Muscle of back (tissue), 11 donors: ENCODE results near the gene ZDHHC11B. TPM values are rescaled to one million over a fixed set of nuclear protein-coding genes. Genes with fewer than 3 reads are reported as not detected.
"Not testable (repeated sequence)": the region's sequence is repeated elsewhere in the genome, so short reads cannot be mapped to it uniquely, and the experiment has no call there.

Experiments
- DNase-seq, 3 donors: peaks; one replicate each; pipeline versions ENCODE4 v3.0.0 to v3.0.0-alpha.2; 2013
- polyA plus RNA-seq, 10 donors: library from polyadenylated mRNA; unstranded; fragments of 120-200 nt; gene quantifications; one replicate each; pipeline ENCODE4 v1.2.1, GENCODE V29; 2013; ENCODE audit not compliant: insufficient read length in 10 of 10

Gene ZDHHC11B
- polyA plus RNA-seq, 10 donors = 4.6 to 37.2 (median 10.9) TPM

DNA sequence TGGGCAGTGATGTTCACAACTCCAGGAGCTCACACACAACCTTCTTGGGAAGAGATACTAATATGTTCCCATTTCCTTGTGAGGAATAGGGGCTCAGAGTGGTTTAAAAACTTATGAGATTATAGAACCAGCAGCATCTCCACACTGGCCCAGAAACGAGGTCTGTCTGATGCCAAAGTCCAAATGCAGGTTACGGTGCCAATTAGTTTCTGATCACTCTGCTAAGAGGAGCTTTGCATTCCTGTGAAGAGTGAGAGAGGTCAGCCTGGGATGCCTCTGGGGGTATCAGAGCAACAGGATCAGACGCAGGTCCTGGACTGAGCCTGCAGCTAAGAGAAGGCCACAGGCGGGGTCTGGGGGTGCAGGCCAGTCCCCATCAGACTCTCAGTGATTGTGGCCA is 61.2 kb downstream of the ZDHHC11B start:
- DNase-seq = not testable (repeated sequence)

DNA sequence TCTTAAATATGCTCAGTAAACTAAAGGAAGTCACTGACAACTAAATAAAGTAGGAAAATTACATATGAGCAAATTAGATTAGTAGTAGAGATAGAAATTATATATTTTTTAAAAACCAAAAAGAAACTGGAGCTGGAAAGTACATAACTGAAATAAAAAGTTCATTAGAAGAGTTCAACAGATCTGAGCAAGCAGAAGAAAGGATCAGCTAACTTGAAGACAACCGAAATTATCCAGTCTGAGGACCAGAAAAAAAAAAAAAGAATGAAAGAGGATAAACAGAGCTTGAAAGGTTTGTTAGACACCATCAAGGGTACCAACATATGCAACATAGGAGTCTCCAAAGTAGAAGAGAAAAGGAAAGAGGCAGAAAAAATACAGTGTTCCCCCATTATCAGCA is 65.2 kb downstream of the ZDHHC11B start:
- DNase-seq = not testable (repeated sequence)

DNA sequence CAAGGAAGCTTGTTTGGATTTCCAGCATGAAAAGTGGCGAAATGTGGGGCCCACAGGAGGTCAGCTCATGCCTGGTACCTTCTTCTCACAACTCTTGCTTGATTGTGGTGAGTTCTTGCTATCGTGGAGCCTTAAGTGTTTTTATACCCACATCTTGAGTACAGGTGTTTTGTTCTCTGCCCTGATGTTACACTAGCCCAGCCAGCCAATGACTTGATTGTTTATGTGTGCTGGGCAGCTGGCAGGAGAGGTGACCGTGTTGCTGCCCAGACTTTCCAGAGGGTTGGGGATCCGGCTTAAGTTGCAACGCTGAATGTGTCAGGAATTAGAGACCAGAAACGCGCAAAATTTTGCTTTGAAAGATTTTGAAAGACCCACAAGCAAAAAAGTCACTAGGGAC is 67.4 kb downstream of the ZDHHC11B start:
- DNase-seq = no peak

DNA sequence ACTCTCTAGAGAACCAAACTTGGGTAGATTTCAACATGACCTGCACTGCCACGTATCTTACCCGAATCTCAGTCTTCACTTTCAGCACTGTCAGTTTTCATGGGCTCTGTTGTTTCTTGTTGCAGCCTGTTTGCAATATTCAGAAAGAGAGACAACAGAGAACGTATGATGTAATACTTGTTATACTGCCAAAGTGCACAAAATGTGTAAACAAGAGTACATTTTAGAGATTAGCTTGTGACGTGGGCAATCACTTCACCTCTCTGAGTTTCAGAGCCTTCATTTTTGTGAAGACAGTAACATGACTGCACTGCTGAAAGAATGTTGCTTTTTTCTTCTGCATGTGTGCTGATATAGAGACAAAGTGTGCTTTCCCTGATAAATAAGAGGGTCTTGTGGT is 67.8 kb downstream of the ZDHHC11B start:
- not testable (repeated sequence) for DNase-seq

GRCh38 chr5:715636-716035 is 68.9 kb downstream of the ZDHHC11B start:
- not testable (repeated sequence) for DNase-seq

DNA sequence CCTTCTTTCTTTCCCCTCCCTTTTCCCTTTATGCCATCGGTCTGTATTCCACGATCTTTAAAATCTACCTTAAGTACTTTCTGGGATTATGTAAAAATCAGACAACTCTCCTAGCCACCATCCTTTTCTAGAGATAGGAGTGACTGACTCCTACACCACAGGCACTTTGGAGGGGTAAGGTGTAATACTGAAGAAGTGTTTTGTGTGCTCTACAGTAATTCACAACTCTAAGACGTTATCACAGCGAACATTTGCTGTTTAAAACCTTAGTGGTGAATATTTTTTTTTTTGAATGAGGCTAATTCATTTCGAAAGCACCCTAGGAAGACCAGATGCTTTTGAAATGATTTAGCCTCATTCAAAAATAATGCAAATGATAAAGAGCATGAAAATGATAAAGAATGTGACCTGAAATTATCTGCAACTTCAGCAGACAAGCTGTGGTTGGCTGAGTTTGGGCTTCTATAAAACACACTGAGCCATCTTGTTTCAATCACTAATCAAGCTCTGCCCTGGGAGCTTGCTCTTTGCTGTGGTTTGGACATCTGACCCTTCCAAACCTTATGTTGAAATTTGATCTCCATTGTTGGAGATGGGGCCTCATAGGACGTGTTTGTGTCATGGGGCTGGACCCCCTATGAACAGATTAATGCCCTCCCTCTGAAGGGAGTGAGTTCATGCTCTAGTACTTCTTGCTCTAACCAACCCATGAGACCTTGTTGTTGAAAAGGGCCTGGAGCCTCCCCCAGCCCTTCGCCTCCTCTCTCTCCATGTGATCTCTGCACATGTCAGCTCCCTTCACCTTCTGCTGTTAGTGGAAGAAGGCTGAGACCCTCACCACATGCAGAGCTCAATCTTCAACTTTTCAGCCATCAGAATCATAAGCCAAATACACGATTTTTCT is 70.1 kb downstream of the ZDHHC11B start:
- not testable (repeated sequence) for DNase-seq

- not testable (repeated sequence) for DNase-seq
Measured at GRCh38 chr5:713686-714085, 70.8 kb downstream of the ZDHHC11B start.

DNA sequence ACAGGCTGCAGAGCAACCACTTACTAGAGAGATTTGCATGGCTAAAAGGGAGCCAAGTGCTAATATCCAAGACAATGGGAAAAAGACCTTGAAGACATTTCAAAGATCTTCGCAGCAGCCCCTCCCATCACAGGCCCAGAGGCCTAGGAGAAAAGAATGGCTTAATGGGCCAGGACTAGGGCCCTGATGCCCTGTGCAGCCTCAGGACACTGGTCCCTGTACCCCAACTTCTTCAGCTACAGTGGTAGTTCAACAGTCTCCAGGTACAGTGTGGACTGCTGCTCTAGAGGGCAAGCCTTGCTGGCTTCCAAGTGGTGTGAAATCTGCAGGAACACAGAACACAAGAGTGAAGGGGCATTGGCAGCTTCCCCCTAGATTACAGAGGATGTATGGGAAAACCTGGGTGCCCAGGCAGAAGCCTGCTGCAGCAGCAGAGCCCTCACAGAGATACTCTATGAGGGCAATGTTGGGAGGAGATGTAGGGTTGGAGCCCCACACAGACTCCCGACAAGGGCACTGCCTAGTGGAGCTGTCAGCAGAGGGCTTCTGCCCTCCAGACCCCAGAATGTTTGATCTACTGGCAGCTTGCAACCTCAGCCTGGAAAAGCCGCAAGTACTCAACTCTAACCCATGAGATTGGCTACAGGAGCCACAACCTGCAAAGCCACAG is 75.5 kb downstream of the ZDHHC11B start:
- DNase-seq = not testable (repeated sequence)

GRCh38 chr5:708374-708773 is 76.2 kb downstream of the ZDHHC11B start:
- not testable (repeated sequence) for DNase-seq

GRCh38 chr5:706127-706526 is 78.4 kb downstream of the ZDHHC11B start:
- not testable (repeated sequence) for DNase-seq

DNA sequence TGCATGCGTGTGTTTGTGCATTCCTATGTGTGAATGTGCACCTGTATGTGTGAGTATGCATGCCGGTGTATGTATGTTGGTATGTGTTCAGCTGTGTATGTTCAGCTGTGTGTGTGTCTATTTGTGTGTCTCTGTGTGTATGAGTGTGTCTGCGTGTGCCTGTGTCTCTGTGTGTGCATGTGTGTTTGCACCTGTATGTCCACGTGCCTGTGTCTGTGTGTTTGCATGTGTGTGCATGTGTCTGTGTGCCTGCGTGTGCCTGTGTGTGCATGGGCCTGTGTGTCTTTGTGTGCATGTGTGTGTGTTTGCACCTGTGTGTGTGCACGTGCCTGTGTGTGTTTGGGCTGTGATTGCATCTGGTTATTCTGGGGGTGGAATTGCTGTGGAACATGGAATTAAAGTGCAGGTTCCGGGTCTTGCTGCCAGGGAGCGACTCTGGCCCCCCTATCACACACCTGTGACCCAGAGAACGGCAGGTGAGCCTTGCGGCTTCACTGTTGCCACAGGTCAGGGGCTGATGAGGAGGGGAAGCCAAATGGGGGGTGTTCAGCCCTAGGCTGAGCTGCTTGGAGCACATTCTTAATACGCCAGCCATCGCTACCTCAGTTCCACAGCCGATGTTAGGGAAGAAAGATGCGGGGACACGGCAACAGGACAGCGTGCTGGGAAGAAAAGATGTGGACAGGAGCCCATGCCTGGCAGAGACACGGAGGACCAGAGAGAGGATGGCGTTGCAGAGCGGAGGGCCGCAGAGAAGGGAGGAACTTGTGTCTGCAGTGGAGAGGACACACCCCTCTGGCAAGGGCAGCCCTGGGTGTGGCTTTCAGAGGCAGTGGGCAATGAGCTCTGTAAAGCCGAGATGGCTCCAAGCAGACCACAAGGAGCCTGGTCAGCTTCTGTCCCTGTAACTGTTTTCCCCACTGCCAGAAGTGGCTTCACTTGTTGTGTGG is 87.5 kb downstream of the ZDHHC11B start:
- not testable (repeated sequence) for DNase-seq

- not testable (repeated sequence) for DNase-seq
Measured at GRCh38 chr5:696191-696590, 88.3 kb downstream of the ZDHHC11B start.

- not testable (repeated sequence) for DNase-seq
Measured at GRCh38 chr5:695475-695874, 89.1 kb downstream of the ZDHHC11B start.

GRCh38 chr5:694042-694431 is 90.5 kb downstream of the ZDHHC11B start:
- not testable (repeated sequence) for DNase-seq

GRCh38 chr5:693271-694041 is 91.1 kb downstream of the ZDHHC11B start, which contains the start of gene TPPP:
Gene TPPP, minus strand, starts transcription at chr5:693352. Its CDS starts 15,292 bp downstream, at chr5:678060.
- peak; percentile 62 to 85 (median 67) for DNase-seq

DNA sequence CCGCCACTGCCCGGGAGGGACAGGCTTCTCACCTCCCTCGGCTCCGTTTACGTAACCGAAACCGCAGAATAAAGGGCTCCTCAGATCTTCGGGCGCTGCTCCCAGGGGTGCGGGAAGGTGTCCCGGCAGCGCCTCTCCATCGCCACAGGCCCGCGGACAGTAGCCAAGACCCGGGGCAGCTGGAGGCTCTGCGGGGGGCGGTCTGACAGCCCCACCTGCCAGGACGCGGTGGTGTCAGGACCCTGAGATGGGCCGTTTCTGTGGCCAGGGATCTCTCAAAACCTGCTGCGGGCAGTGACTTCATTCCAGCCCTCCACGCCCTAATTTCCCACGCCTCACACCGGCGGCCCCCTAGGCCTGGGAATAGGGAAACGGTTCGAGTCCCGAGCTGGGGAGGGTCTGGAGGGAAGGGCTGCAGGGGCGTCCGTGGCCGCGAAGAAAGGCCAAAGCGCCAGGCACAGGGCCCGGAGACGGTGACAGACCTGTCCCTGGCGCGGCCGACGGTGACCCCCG is 91.9 kb downstream of the ZDHHC11B start:
- not testable (repeated sequence) for DNase-seq

DNA sequence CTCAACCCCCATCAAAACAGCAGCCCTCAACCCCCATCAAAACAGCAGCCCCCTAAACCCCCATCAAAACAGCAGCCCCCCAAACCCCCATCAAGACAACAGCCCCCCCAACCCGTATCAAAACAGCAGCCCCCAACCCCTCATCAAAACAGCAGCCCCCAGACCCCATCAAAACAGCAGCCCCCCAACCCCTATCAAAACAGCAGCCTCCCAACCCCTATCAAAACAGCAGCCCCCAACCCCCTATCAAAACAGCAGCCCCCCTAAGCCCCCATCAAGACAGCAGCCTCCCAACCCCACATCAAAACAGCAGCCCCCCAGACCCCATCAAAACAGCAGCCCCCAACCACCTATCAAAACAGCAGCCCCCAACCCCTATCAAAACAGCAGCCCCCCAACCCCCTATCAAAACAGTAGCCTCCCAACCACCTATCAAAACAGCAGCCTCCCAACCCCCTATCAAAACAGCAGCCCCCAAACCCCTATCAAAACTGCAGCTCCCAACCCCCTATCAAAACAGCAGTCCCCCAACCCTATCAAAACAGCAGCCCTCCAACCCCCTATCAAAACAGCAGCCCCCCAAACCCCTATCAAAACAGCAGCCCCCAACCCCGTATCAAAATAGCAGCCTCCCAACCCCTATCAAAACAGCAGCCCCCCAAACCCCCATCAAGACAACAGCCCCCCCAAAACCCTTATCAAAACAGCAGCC is 92.6 kb downstream of the ZDHHC11B start:
- no peak for DNase-seq

GRCh38 chr5:691049-691448 is 93.5 kb downstream of the ZDHHC11B start:
- not testable (repeated sequence) for DNase-seq

- DNase-seq = not testable (repeated sequence)
Measured at GRCh38 chr5:690293-690692, 94.2 kb downstream of the ZDHHC11B start.
